SK-N-SH (cell line): ENCODE data around the gene B3GALT5. TPM values are rescaled to one million over a fixed set of nuclear protein-coding genes. Genes with fewer than 3 reads are reported as not detected.

ENCODE experiments used
- CTCF ChIA-PET: fragments of 300-600, 350-600 bp; formaldehyde crosslinking; extraction: SDS; loops from one replicate; lab custom pipeline; 2021; lab: Yijun Ruan, JAX
- POLR2A ChIA-PET: fragments of 350-600 bp; sonication (Branson Sonifier 250); formaldehyde crosslinking; extraction: SDS; loops from one replicate; lab custom pipeline; 2020; ENCODE audit warnings: antibody characterized with exemption, inconsistent platforms; lab: Yijun Ruan, JAX
- DNase-seq: peaks from one replicate; pipeline ENCODE4 v3.0.0; 2012
- H2AFZ ChIP-seq: fragments of 200-600 bp; sonication (generic); 2 replicates; pipeline ENCODE4 v1.8.1; 2016; ENCODE audit warnings: antibody characterized with exemption, mild to moderate bottlenecking, low read depth
- H3F3A ChIP-seq: fragments of 200-600 bp; sonication (generic); replicated peaks from 2 replicates; pipeline ENCODE3; 2016; ENCODE audit warnings: antibody characterized with exemption, mild to moderate bottlenecking; ENCODE audit not compliant: insufficient read depth
- H3K27ac ChIP-seq, 2 experiments: fragments of 200-500 bp in 1 of 2; fragments of 200-600 bp in 1 of 2; sonication (Bioruptor generic) in 1 of 2; sonication (generic), shearing (Covaris generic) in 1 of 2; 2 replicates each; pipeline versions ENCODE4 v1.5.1 to v1.6.1; 2014 to 2016; ENCODE audit warnings: low read depth in 2 of 2, inconsistent platforms in 1 of 2, low read length in 1 of 2, mild to moderate bottlenecking in 1 of 2, mixed read lengths in 1 of 2
- H3K27me3 ChIP-seq: fragments of 200-600 bp; sonication (generic), shearing (Covaris generic); 2 replicates; pipeline ENCODE4 v1.6.1; 2016; ENCODE audit warnings: mixed run types; ENCODE audit not compliant: insufficient read depth
- H3K36me3 ChIP-seq, 2 experiments: fragments of 200-500 bp in 1 of 2; fragments of 200-600 bp in 1 of 2; sonication (Bioruptor generic) in 1 of 2; sonication (generic) in 1 of 2; replicated peaks in 1 of 2; 2 replicates each; pipeline versions ENCODE3 to v1.5.1; 2014 to 2016; ENCODE audit warnings: low read length in 1 of 2, mild to moderate bottlenecking in 1 of 2; ENCODE audit not compliant: insufficient read depth in 2 of 2, control insufficient read depth in 1 of 2
- H3K4me1 ChIP-seq, 2 experiments: fragments of 200-500 bp in 1 of 2; fragments of 200-600 bp in 1 of 2; sonication (Bioruptor generic) in 1 of 2; sonication (generic), shearing (Covaris generic) in 1 of 2; 2 replicates each; pipeline versions ENCODE4 v1.5.1 to v1.6.1; 2014 to 2016; ENCODE audit warnings: low read depth in 1 of 2, low read length in 1 of 2, mixed run types in 1 of 2; ENCODE audit not compliant: insufficient read depth in 2 of 2, control insufficient read depth in 1 of 2
- H3K4me2 ChIP-seq: fragments of 200-600 bp; sonication (generic), shearing (Covaris generic); 2 replicates; pipeline ENCODE4 v1.6.1; 2017; ENCODE audit warnings: mixed run types
- H3K4me3 ChIP-seq, 2 experiments: fragments of 200-500 bp in 1 of 2; fragments of 200-600 bp in 1 of 2; sonication (Bioruptor generic) in 1 of 2; sonication (generic), shearing (Covaris generic) in 1 of 2; 2 replicates each; pipeline versions ENCODE4 v1.5.1 to v1.8.1; 2014 to 2016; ENCODE audit warnings: low read depth in 2 of 2, inconsistent platforms in 1 of 2, low read length in 1 of 2, mild to moderate bottlenecking in 1 of 2, mixed read lengths in 1 of 2, moderate library complexity in 1 of 2
- H3K79me2 ChIP-seq: fragments of 200-600 bp; sonication (generic); 2 replicates; pipeline ENCODE4 v1.8.1; 2017; ENCODE audit warnings: mild to moderate bottlenecking; ENCODE audit not compliant: insufficient read depth
- H3K9ac ChIP-seq: fragments of 200-600 bp; sonication (generic); 2 replicates; pipeline ENCODE4 v1.6.1; 2017; ENCODE audit warnings: mixed run types
- H3K9me2 ChIP-seq: fragments of 200-600 bp; sonication (generic); 2 replicates; pipeline ENCODE4 v1.6.1; 2017; ENCODE audit warnings: mixed run types
- H3K9me3 ChIP-seq: fragments of 200-600 bp; sonication (generic); 2 replicates; pipeline ENCODE4 v1.6.1; 2017; ENCODE audit warnings: mixed run types, mild to moderate bottlenecking, moderate library complexity
- H4K20me1 ChIP-seq: fragments of 200-600 bp; sonication (generic); 2 replicates; pipeline ENCODE4 v1.6.1; 2017; ENCODE audit warnings: mild to moderate bottlenecking, mixed run types; ENCODE audit not compliant: insufficient read depth
- CHD2 ChIP-seq: fragments of 150-350 bp; IDR thresholded peaks from 2 replicates; pipeline ENCODE4 v1.6.1; 2018; ENCODE audit warnings: low read length; ENCODE audit not compliant: partially characterized antibody
- EZH2phosphoT487 ChIP-seq: fragments of 200-600 bp; sonication (generic); IDR thresholded peaks from 2 replicates; pipeline ENCODE4 v1.6.1; 2017; ENCODE audit warnings: low read depth, mixed run types, mild to moderate bottlenecking, antibody characterized with exemption, moderate library complexity, borderline replicate concordance
- FOXJ3 ChIP-seq: sonication (generic); formaldehyde crosslinking; IDR thresholded peaks from 2 replicates; pipeline ENCODE4 v1.5.1; 2020; ENCODE audit warnings: mild to moderate bottlenecking, missing genetic modification reagents
- FOXM1 ChIP-seq: IDR thresholded peaks from 2 replicates; pipeline ENCODE4 v1.4.0; 2012; ENCODE audit warnings: low read depth, mild to moderate bottlenecking
- GABPA ChIP-seq: IDR thresholded peaks from 2 replicates; pipeline ENCODE4 v1.4.0; 2012; ENCODE audit warnings: low read depth, mild to moderate bottlenecking
- GATA2 ChIP-seq: sonication (generic); formaldehyde crosslinking; IDR thresholded peaks from 2 replicates; pipeline ENCODE4 v1.5.0; 2020; ENCODE audit warnings: mild to moderate bottlenecking, missing genetic modification reagents
- IRF3 ChIP-seq: fragments of 150-350 bp; IDR thresholded peaks from 2 replicates; pipeline ENCODE4 v1.6.1; 2016; ENCODE audit warnings: mild to moderate bottlenecking, low read depth, low read length
- MAX ChIP-seq: IDR thresholded peaks from 2 replicates; pipeline ENCODE4 v1.4.0; 2012; ENCODE audit warnings: low read depth
- MEF2A ChIP-seq: IDR thresholded peaks from 2 replicates; pipeline ENCODE4 v1.4.0; 2012; ENCODE audit warnings: low read depth, borderline replicate concordance
- NFIC ChIP-seq: IDR thresholded peaks from 2 replicates; pipeline ENCODE4 v1.4.0; 2012; ENCODE audit warnings: borderline replicate concordance
- NRF1 ChIP-seq: IDR thresholded peaks from 2 replicates; pipeline ENCODE4 v1.6.1; 2012; ENCODE audit warnings: low read depth, mild to moderate bottlenecking, low read length
- POLR2AphosphoS5 ChIP-seq: IDR thresholded peaks from 2 replicates; pipeline ENCODE4 v1.6.1; 2012; ENCODE audit warnings: low read depth, low read length
- RAD21 ChIP-seq: IDR thresholded peaks from 2 replicates; pipeline ENCODE4 v1.6.1; 2012; ENCODE audit warnings: mild to moderate bottlenecking, low read length
- RCOR1 ChIP-seq: fragments of 150-350 bp; IDR thresholded peaks from 2 replicates; pipeline ENCODE4 v1.6.1; 2017; ENCODE audit warnings: antibody characterized with exemption, low read length
- RFX5 ChIP-seq: IDR thresholded peaks from 2 replicates; pipeline ENCODE4 v1.6.1; 2012; ENCODE audit warnings: mild to moderate bottlenecking, improper control_type of control experiment, low read length
- RXRA ChIP-seq: IDR thresholded peaks from 2 replicates; pipeline ENCODE4 v1.4.0; 2012; ENCODE audit warnings: low read depth, mild to moderate bottlenecking, borderline replicate concordance
- SIN3A ChIP-seq: IDR thresholded peaks from 2 replicates; pipeline ENCODE4 v1.6.1; 2012; ENCODE audit warnings: low read depth, mild to moderate bottlenecking, low read length, moderate library complexity, borderline replicate concordance
- SMC3 ChIP-seq: IDR thresholded peaks from 2 replicates; pipeline ENCODE4 v1.6.1; 2012; ENCODE audit warnings: low read depth, low read length, improper control_type of control experiment
- TAF1 ChIP-seq: IDR thresholded peaks from 2 replicates; pipeline ENCODE4 v1.6.1; 2012; ENCODE audit warnings: low read depth, mild to moderate bottlenecking, low read length, moderate library complexity, borderline replicate concordance
- TCF12 ChIP-seq: IDR thresholded peaks from 2 replicates; pipeline ENCODE4 v1.4.0; 2012
- TEAD4 ChIP-seq: IDR thresholded peaks from 2 replicates; pipeline ENCODE4 v1.4.0; 2012; ENCODE audit warnings: mild to moderate bottlenecking, borderline replicate concordance; ENCODE audit not compliant: insufficient read depth
- WGBS: methylation state at CpG from one replicate; pipeline ENCODE4 v1.1.6; 2017; ENCODE audit warnings: low lambda C conversion rate; 5-methylcytosine and 5-hydroxymethylcytosine counted together
- polyA plus RNA-seq, 3 experiments: library from polyadenylated mRNA; depleted of rRNA; stranded (reverse); fragments of >200 nt; gene quantifications; 2 replicates each; pipeline ENCODE4 v1.2.3, GENCODE V29; 2012
- TF ChIP-seq, protein P1 (sequence below): IDR thresholded peaks from 2 replicates; pipeline ENCODE4 v1.4.0; 2012; ENCODE audit warnings: low read depth, borderline replicate concordance
- TF ChIP-seq, protein P2 (sequence below): fragments of 200-600 bp; sonication (generic); IDR thresholded peaks from 2 replicates; pipeline ENCODE4 v1.6.1; 2017; ENCODE audit warnings: antibody characterized with exemption, mild to moderate bottlenecking, moderate library complexity

B3GALT5 gene
- polyA plus RNA-seq, 1 of the 3 experiments (the other 2 are of a cell fraction): 0.35 TPM

- no peak overlapping the region for H3K27ac ChIP-seq
- no peak overlapping the region for H3K4me3 ChIP-seq
- H3K36me3 ChIP-seq: no peaks in the 10 kb centered on the region
- no peak overlapping the region for H2AFZ ChIP-seq
- no peak for TF ChIP-seq CHD2
- TF ChIP-seq SMC3: no peak
- no peak for TF ChIP-seq RFX5
- no peak for TF ChIP-seq IRF3
- no peak for TF ChIP-seq FOXM1
- TF ChIP-seq GATA2 (CRISPR knock-in tag): no peak
- no peak for TF ChIP-seq RXRA
- TF ChIP-seq MAX: no peak
- no peak for TF ChIP-seq MEF2A
- TF ChIP-seq TEAD4: no peak
- no peak for TF ChIP-seq RAD21
- TF ChIP-seq, protein P1, sequence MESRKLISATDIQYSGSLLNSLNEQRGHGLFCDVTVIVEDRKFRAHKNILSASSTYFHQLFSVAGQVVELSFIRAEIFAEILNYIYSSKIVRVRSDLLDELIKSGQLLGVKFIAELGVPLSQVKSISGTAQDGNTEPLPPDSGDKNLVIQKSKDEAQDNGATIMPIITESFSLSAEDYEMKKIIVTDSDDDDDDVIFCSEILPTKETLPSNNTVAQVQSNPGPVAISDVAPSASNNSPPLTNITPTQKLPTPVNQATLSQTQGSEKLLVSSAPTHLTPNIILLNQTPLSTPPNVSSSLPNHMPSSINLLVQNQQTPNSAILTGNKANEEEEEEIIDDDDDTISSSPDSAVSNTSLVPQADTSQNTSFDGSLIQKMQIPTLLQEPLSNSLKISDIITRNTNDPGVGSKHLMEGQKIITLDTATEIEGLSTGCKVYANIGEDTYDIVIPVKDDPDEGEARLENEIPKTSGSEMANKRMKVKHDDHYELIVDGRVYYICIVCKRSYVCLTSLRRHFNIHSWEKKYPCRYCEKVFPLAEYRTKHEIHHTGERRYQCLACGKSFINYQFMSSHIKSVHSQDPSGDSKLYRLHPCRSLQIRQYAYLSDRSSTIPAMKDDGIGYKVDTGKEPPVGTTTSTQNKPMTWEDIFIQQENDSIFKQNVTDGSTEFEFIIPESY: no peak
- no peak for TF ChIP-seq RCOR1
- TF ChIP-seq FOXJ3: no peak
- DNase-seq: no peak
- H3K9me2 ChIP-seq: no peaks in the 10 kb centered on the region
- H3K9ac ChIP-seq: no peak overlapping the region
- no peak overlapping the region for H3K4me2 ChIP-seq
- no peaks in the 10 kb centered on the region for H3K9me3 ChIP-seq
- WGBS: 65% methylated on average over 16 of the region's 16 CpGs
- ChIA-PET POLR2A (no interaction called here), CTCF (interaction anchor here (1.7 kb wide), 1 partner anchor 8 kb away, joined by 5 read pairs; no protein-coding TSS in a partner anchor)
- H3K4me1 ChIP-seq: peaks cover 0 to 3% of the 10 kb centered on the region in 2 experiments; a peak in 1 of 4 replicates
- H3K79me2 ChIP-seq: no peaks in the 10 kb centered on the region
- no peaks in the 10 kb centered on the region for H3F3A ChIP-seq
- no peaks in the 10 kb centered on the region for H3K27me3 ChIP-seq
- no peaks in the 10 kb centered on the region for H4K20me1 ChIP-seq
These were observed 32.9 kb upstream of the B3GALT5 start for GRCh38 chr21:39579734-39580332.

DNA sequence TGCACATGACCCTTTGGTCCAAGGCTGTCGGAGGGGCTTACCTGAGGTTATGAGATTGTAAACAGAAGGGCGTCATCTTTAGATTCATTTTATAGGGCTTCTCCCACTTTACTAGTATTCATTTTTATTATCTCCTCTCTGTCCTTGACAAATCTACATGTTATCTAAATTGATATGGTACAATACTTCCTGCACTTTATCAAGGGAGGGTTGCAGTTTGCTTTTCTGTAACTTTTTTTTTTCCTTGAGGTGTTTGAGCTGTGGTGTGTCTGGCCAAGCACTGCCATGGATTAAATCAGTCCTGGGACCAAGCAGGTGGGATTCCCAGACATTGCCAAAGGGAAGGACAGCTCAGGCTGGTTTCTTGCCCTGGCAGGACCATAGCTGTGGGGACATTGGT lies 32.0 kb upstream of the B3GALT5 start:
- Histone ChIP-seq H4K20me1 (no peaks in the 10 kb centered on the region), H3K4me3 (no peak overlapping the region), H3K79me2 (no peaks in the 10 kb centered on the region), H3K4me2 (no peak overlapping the region), H3F3A (no peaks in the 10 kb centered on the region), H2AFZ (no peak overlapping the region), H3K9me2 (no peaks in the 10 kb centered on the region), H3K9ac (no peak overlapping the region), H3K4me1 (peaks cover 0 to 3% of the 10 kb centered on the region in 2 experiments; a peak in 1 of 4 replicates), H3K36me3 (no peaks in the 10 kb centered on the region), H3K27me3 (no peaks in the 10 kb centered on the region), H3K27ac (no peak overlapping the region), H3K9me3 (no peaks in the 10 kb centered on the region)
- POLR2A ChIA-PET: no interaction called here
- CTCF ChIA-PET: interaction anchor here (1.2 to 1.7 kb wide), 2 partner anchors 9 to 95 kb away, joined by 3 to 5 read pairs; no protein-coding TSS in a partner anchor
- WGBS: 50% methylated on average over 2 of the region's 2 CpGs
- TF ChIP-seq EZH2phosphoT487 (no peak), RFX5 (no peak), GABPA (no peak), CHD2 (no peak), RXRA (no peak), TCF12 (no peak), FOXM1 (no peak), TAF1 (no peak), SMC3 (no peak), SIN3A (no peak), NFIC (no peak), RAD21 (no peak), NRF1 (no peak), POLR2AphosphoS5 (no peak), MAX (no peak)
- TF ChIP-seq, protein P2, sequence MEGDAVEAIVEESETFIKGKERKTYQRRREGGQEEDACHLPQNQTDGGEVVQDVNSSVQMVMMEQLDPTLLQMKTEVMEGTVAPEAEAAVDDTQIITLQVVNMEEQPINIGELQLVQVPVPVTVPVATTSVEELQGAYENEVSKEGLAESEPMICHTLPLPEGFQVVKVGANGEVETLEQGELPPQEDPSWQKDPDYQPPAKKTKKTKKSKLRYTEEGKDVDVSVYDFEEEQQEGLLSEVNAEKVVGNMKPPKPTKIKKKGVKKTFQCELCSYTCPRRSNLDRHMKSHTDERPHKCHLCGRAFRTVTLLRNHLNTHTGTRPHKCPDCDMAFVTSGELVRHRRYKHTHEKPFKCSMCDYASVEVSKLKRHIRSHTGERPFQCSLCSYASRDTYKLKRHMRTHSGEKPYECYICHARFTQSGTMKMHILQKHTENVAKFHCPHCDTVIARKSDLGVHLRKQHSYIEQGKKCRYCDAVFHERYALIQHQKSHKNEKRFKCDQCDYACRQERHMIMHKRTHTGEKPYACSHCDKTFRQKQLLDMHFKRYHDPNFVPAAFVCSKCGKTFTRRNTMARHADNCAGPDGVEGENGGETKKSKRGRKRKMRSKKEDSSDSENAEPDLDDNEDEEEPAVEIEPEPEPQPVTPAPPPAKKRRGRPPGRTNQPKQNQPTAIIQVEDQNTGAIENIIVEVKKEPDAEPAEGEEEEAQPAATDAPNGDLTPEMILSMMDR: no peak
- DNase-seq: no peak
